Transverse colon (tissue), 4 donors: Measurements from ENCODE around the gene CFAP299. TPM values are rescaled to one million over a fixed set of nuclear protein-coding genes. Genes with fewer than 3 reads are reported as not detected.
"Not testable (repeated sequence)": the region's sequence is repeated elsewhere in the genome, so short reads cannot be mapped to it uniquely, and the experiment has no call there.

Source experiments
- DNase-seq: peaks from one replicate; pipeline ENCODE4 v3.0.0-alpha.2; 2019
- H3K27ac ChIP-seq, 4 donors: fragments of 200-600 bp; sonication (generic); 2 replicates each; pipeline ENCODE4 v1.5.1; 2016 to 2018; ENCODE audit warnings: inconsistent platforms in 4 of 4
- H3K27me3 ChIP-seq: fragments of 200-600 bp; sonication (generic); 2 replicates; pipeline ENCODE4 v1.5.1; 2017; ENCODE audit warnings: inconsistent platforms
- H3K36me3 ChIP-seq, 4 donors: fragments of 200-600 bp; sonication (generic); 2 replicates each; pipeline ENCODE4 v1.5.1; 2017 to 2019; ENCODE audit warnings: inconsistent platforms in 4 of 4
- H3K4me1 ChIP-seq, 4 donors: fragments of 200-600 bp; sonication (generic); 2 replicates each; pipeline ENCODE4 v1.5.1; 2017 to 2020; ENCODE audit warnings: inconsistent platforms in 4 of 4
- H3K4me3 ChIP-seq, 4 donors: fragments of 200-600 bp; sonication (generic); 1 replicate in 1 of 4; 2 replicates in 3 of 4; pipeline versions ENCODE4 v1.5.1 to v1.6.1; 2017 to 2019; ENCODE audit warnings: inconsistent platforms in 4 of 4
- H3K9me3 ChIP-seq, 2 donors: fragments of 200-600 bp; sonication (generic); 2 replicates each; pipeline ENCODE4 v1.5.1; 2017 to 2019; ENCODE audit warnings: inconsistent platforms in 2 of 2
- CTCF ChIP-seq, 5 experiments: fragments of 200-600 bp in 3 of 5; fragments of 450-650 bp in 2 of 5; sonication (generic) in 3 of 5; IDR thresholded peaks; 1 replicate in 2 of 5; 2 replicates in 3 of 5; pipeline ENCODE4 v1.5.1; 2016 to 2017; ENCODE audit warnings: antibody characterized with exemption in 5 of 5, inconsistent platforms in 3 of 5, mild to moderate bottlenecking in 2 of 5, moderate library complexity in 1 of 5
- EP300 ChIP-seq: sonication (generic); formaldehyde crosslinking; IDR thresholded peaks from one replicate; pipeline ENCODE4 v1.6.1; 2017; ENCODE audit warnings: antibody characterized with exemption, low read depth
- POLR2A ChIP-seq: fragments of 450-650 bp; IDR thresholded peaks from one replicate; pipeline ENCODE4 v1.6.1; 2016; ENCODE audit warnings: antibody characterized with exemption, mild to moderate bottlenecking, moderate library complexity
- POLR2AphosphoS5 ChIP-seq, 3 donors: sonication (generic); formaldehyde crosslinking; IDR thresholded peaks; one replicate each; pipeline ENCODE4 v1.6.1; 2016; ENCODE audit warnings: antibody characterized with exemption in 3 of 3
- WGBS, 2 donors: methylation state at CpG; one replicate each; pipeline ENCODE4 v1.1.5; 2018; ENCODE audit warnings: low coverage in 1 of 2; 5-methylcytosine and 5-hydroxymethylcytosine counted together
- in situ Hi-C, 4 donors: fragments of 200-750 bp; cut with MboI; loops; one replicate each; pipeline versions ENCODE4 v1.15.0 to v1.15.1; 2017; ENCODE audit warnings: low sequenced_read_pairs in 3 of 4, low pct_ligation_motif_present in 1 of 4, low pct_unique_long_range_greater_than_20kb in 1 of 4
- intact Hi-C: fragments of 100-400 bp; cut with DNase I; formaldehyde crosslinking; loops from one replicate; pipeline ENCODE4 v1.15.1; 2023; ENCODE audit warnings: low total_unique reads
- total RNA-seq, 4 donors: library from RNA; depleted of rRNA; stranded (reverse); fragments of >200 nt; gene quantifications; one replicate each; pipeline ENCODE4 v1.1.0, GENCODE V29; 2016

The CFAP299 gene
- total RNA-seq, 4 donors from 2014 or later: not detected

GRCh38 chr4:80730158-80730557 is 394.6 kb downstream of the CFAP299 start:
- TF ChIP-seq POLR2A: no peak
- TF ChIP-seq CTCF (IDR thresholded peaks at IDR 0.05): no peak
- TF ChIP-seq POLR2AphosphoS5 (IDR thresholded peaks at IDR 0.05): no peak
- no peak for TF ChIP-seq EP300
- intact Hi-C loops: no loop called here
- Histone ChIP-seq H3K4me3 (no peak overlapping the region), H3K4me1 (no peaks in the 10 kb centered on the region), H3K27me3 (no peaks in the 10 kb centered on the region), H3K36me3 (no peaks in the 10 kb centered on the region), H3K9me3 (no peaks in the 10 kb centered on the region), H3K27ac (no peak overlapping the region)
- DNase-seq: no peak
- 63% methylated on average over 1 of the region's 1 CpG; no CpG with 5 or more reads in 1 of the 2 donors for WGBS, 2 donors
- in situ Hi-C loops: no loop called here

- no peak for TF ChIP-seq CTCF (IDR thresholded peaks at IDR 0.05)
- no peak for TF ChIP-seq POLR2A
- TF ChIP-seq EP300: no peak
- no peak for TF ChIP-seq POLR2AphosphoS5 (IDR thresholded peaks at IDR 0.05)
- Histone ChIP-seq H3K4me3 (no peak overlapping the region), H3K36me3 (no peaks in the 10 kb centered on the region), H3K27me3 (no peaks in the 10 kb centered on the region), H3K27ac (no peak overlapping the region), H3K9me3 (no peaks in the 10 kb centered on the region), H3K4me1 (no peaks in the 10 kb centered on the region)
- WGBS, 2 donors: 56 to 86% methylated on average over 1 of the region's 1 CpG
- DNase-seq: no peak
- intact Hi-C loops: no loop called here
- in situ Hi-C loops: no loop called here
Observed at GRCh38 chr4:80731436-80731835, 395.9 kb downstream of the CFAP299 start.

GRCh38 chr4:80732010-80732409 is 396.5 kb downstream of the CFAP299 start:
- in situ Hi-C loops (no loop called here), intact Hi-C loops (no loop called here)
- H3K27ac ChIP-seq: no peak overlapping the region
- no peaks in the 10 kb centered on the region for H3K27me3 ChIP-seq
- no peak for DNase-seq
- WGBS, 2 donors: 0 to 7% methylated on average over 1 of the region's 1 CpG
- no peaks in the 10 kb centered on the region for H3K4me1 ChIP-seq
- TF ChIP-seq POLR2A: no peak
- no peak for TF ChIP-seq POLR2AphosphoS5 (IDR thresholded peaks at IDR 0.05)
- TF ChIP-seq EP300: no peak
- TF ChIP-seq CTCF (IDR thresholded peaks at IDR 0.05): no peak
- no peaks in the 10 kb centered on the region for H3K9me3 ChIP-seq
- no peaks in the 10 kb centered on the region for H3K36me3 ChIP-seq
- H3K4me3 ChIP-seq: no peak overlapping the region

GRCh38 chr4:80740375-80740774 is 404.8 kb downstream of the CFAP299 start:
- peaks cover 5 to 9% of the 10 kb centered on the region in 2 donors for H3K9me3 ChIP-seq
- no peak for DNase-seq
- intact Hi-C loops: no loop called here
- in situ Hi-C loops: no loop called here
- WGBS, 2 donors: 73% methylated on average over 2 of the region's 2 CpGs; no CpG with 5 or more reads in 1 of the 2 donors
- H3K36me3 ChIP-seq: no peaks in the 10 kb centered on the region
- H3K4me1 ChIP-seq: no peaks in the 10 kb centered on the region
- TF ChIP-seq POLR2A (no peak), POLR2AphosphoS5 (IDR thresholded peaks at IDR 0.05) (no peak), CTCF (IDR thresholded peaks at IDR 0.05) (no peak), EP300 (no peak)
- H3K27ac ChIP-seq: no peak overlapping the region
- H3K27me3 ChIP-seq: no peaks in the 10 kb centered on the region
- no peak overlapping the region for H3K4me3 ChIP-seq

GRCh38 chr4:80749558-80749957 is 414.0 kb downstream of the CFAP299 start:
- H3K27me3 ChIP-seq, H3K4me3 ChIP-seq, H3K4me1 ChIP-seq, H3K36me3 ChIP-seq, DNase-seq, in situ Hi-C loops, H3K9me3 ChIP-seq, H3K27ac ChIP-seq, intact Hi-C loops: not testable (repeated sequence)
- 79 to 83% methylated on average over 6 of the region's 6 CpGs for WGBS, 2 donors
